Measurements from ENCODE around the gene FOXP1.

The FOXP1 gene

GRCh38 chr3:71578054-71578751 lies 5.3 kb downstream of the FOXP1 start:
- Histone ChIP-seq H3K27me3 (peaks cover 24% of the 10 kb centered on the region), H3K9me3 (no peaks in the 10 kb centered on the region), H3K4me1 (no peaks in the 10 kb centered on the region), H3K4me3 (ENCODE audit: low read depth, low read length) (no peak overlapping the region), H3K36me3 (no peaks in the 10 kb centered on the region)
- DNase-seq: no peak
- TF ChIP-seq CTCF (IDR thresholded peaks at IDR 0.05; ENCODE audit: low read depth, low read length): no peak

- H3K9me3 ChIP-seq: no peaks in the 10 kb centered on the region
- H3K36me3 ChIP-seq: no peaks in the 10 kb centered on the region
- peaks cover 12% of the 10 kb centered on the region for H3K27me3 ChIP-seq
- TF ChIP-seq CTCF (IDR thresholded peaks at IDR 0.05; ENCODE audit: low read depth, low read length): no peak
- no peaks in the 10 kb centered on the region for H3K4me1 ChIP-seq
- DNase-seq: no peak
- no peak overlapping the region for H3K4me3 ChIP-seq (ENCODE audit: low read depth, low read length)
These were observed 6.5 kb downstream of the FOXP1 start for GRCh38 chr3:71577011-71577410.

- Histone ChIP-seq H3K27me3 (no peaks in the 10 kb centered on the region), H3K4me1 (no peaks in the 10 kb centered on the region), H3K9me3 (no peaks in the 10 kb centered on the region), H3K4me3 (ENCODE audit: low read depth, low read length) (no peak overlapping the region), H3K36me3 (no peaks in the 10 kb centered on the region)
- no peak for DNase-seq
- no peak for TF ChIP-seq CTCF (IDR thresholded peaks at IDR 0.05; ENCODE audit: low read depth, low read length)
These were observed 8.1 kb downstream of the FOXP1 start for GRCh38 chr3:71575433-71575832.

GRCh38 chr3:71573181-71573580 lies 10.3 kb downstream of the FOXP1 start:
- Histone ChIP-seq H3K9me3 (no peaks in the 10 kb centered on the region), H3K4me3 (ENCODE audit: low read depth, low read length) (no peak overlapping the region), H3K36me3 (no peaks in the 10 kb centered on the region), H3K27me3 (no peaks in the 10 kb centered on the region), H3K4me1 (no peaks in the 10 kb centered on the region)
- no peak for TF ChIP-seq CTCF (IDR thresholded peaks at IDR 0.05; ENCODE audit: low read depth, low read length)
- DNase-seq: no peak

GRCh38 chr3:71570546-71570945 lies 13.0 kb downstream of the FOXP1 start:
- TF ChIP-seq CTCF (IDR thresholded peaks at IDR 0.05; ENCODE audit: low read depth, low read length): no peak
- Histone ChIP-seq H3K36me3 (no peaks in the 10 kb centered on the region), H3K4me1 (no peaks in the 10 kb centered on the region), H3K27me3 (no peaks in the 10 kb centered on the region), H3K9me3 (no peaks in the 10 kb centered on the region), H3K4me3 (ENCODE audit: low read depth, low read length) (no peak overlapping the region)
- no peak for DNase-seq

- H3K4me1 ChIP-seq: no peaks in the 10 kb centered on the region
- TF ChIP-seq CTCF (IDR thresholded peaks at IDR 0.05; ENCODE audit: low read depth, low read length): no peak
- no peaks in the 10 kb centered on the region for H3K27me3 ChIP-seq
- H3K9me3 ChIP-seq: no peaks in the 10 kb centered on the region
- DNase-seq: no peak
- H3K36me3 ChIP-seq: no peaks in the 10 kb centered on the region
- H3K4me3 ChIP-seq (ENCODE audit: low read depth, low read length): no peak overlapping the region
These were observed 15.3 kb downstream of the FOXP1 start for GRCh38 chr3:71568207-71568606.

Measured in BE2C (cell line).